Measurements from ENCODE around the gene LRRC32.

LRRC32 gene

GRCh38 chr11:76666408-76666807 is 4.1 kb downstream of the LRRC32 start:
- no peak for TF ChIP-seq CTCF (IDR thresholded peaks at IDR 0.05; ENCODE audit: low read depth, low read length)
- DNase-seq (ENCODE audit: extremely low read depth, low read depth), result no peak

GRCh38 chr11:76665921-76666351 is 4.6 kb downstream of the LRRC32 start:
- TF ChIP-seq CTCF (IDR thresholded peaks at IDR 0.05; ENCODE audit: low read depth, low read length), result no peak
- DNase-seq (ENCODE audit: extremely low read depth, low read depth), result no peak

GRCh38 chr11:76665172-76665571 is 5.4 kb downstream of the LRRC32 start:
- no peak for TF ChIP-seq CTCF (IDR thresholded peaks at IDR 0.05; ENCODE audit: low read depth, low read length)
- no peak for DNase-seq (ENCODE audit: extremely low read depth, low read depth)

- TF ChIP-seq CTCF (IDR thresholded peaks at IDR 0.05; ENCODE audit: low read depth, low read length), result no peak
- DNase-seq (ENCODE audit: extremely low read depth, low read depth), result no peak
Observed at GRCh38 chr11:76664578-76665061, 5.9 kb downstream of the LRRC32 start.

GRCh38 chr11:76663912-76664440 is 6.6 kb downstream of the LRRC32 start:
- TF ChIP-seq CTCF (IDR thresholded peaks at IDR 0.05; ENCODE audit: low read depth, low read length), result no peak
- DNase-seq (ENCODE audit: extremely low read depth, low read depth), result no peak

- TF ChIP-seq CTCF (IDR thresholded peaks at IDR 0.05; ENCODE audit: low read depth, low read length), result no peak
- DNase-seq (ENCODE audit: extremely low read depth, low read depth), result no peak
Observed at GRCh38 chr11:76663486-76663810, 7.1 kb downstream of the LRRC32 start.

GRCh38 chr11:76662656-76663485 is 7.7 kb downstream of the LRRC32 start:
- TF ChIP-seq CTCF (IDR thresholded peaks at IDR 0.05; ENCODE audit: low read depth, low read length), result no peak
- no peak for DNase-seq (ENCODE audit: extremely low read depth, low read depth)
